H1 (cell line): ENCODE measurements around the gene IQGAP1. TPM values are rescaled to one million over a fixed set of nuclear protein-coding genes. Genes with fewer than 3 reads are reported as not detected.

Source experiments
- CEBPB ChIP-seq: IDR thresholded peaks from 2 replicates; pipeline ENCODE4 v1.6.1; 2012; ENCODE audit warnings: low read depth, low read length
- CREB1 ChIP-seq: IDR thresholded peaks from 2 replicates; pipeline ENCODE4 v1.6.1; 2012; ENCODE audit warnings: inconsistent platforms
- CTCF ChIP-seq, 3 experiments: IDR thresholded peaks; 1 replicate in 2 of 3; 2 replicates in 1 of 3; pipeline versions ENCODE4 v1.5.1 to v1.6.1; 2011; ENCODE audit warnings: low read length in 3 of 3, mild to moderate bottlenecking in 3 of 3, inconsistent platforms in 2 of 3, low read depth in 1 of 3, moderate library complexity in 1 of 3; ENCODE audit not compliant: insufficient read depth in 1 of 3; ENCODE audit errors: control extremely low read depth in 1 of 3
- NRF1 ChIP-seq: IDR thresholded peaks from 2 replicates; pipeline ENCODE4 v1.6.1; 2011; ENCODE audit warnings: mild to moderate bottlenecking, low read depth, low read length, improper control_type of control experiment
- polyA plus RNA-seq, 7 experiments: library from polyadenylated mRNA; depleted of rRNA in 3 of 7; stranded (reverse) in 5 of 7; unstranded in 2 of 7; fragments of >200 nt in 5 of 7; fragments of 200-250 nt in 2 of 7; gene quantifications; 1 replicate in 5 of 7; 2 replicates in 1 of 7; 4 replicates in 1 of 7; pipeline versions ENCODE4 v1.2.1 to v1.2.3, GENCODE V29; 2011 to 2013; ENCODE audit warnings: missing spikeins in 2 of 7, mixed read lengths in 2 of 7
- total RNA-seq: library from RNA; stranded (reverse); fragmentation: NEBNext Ultra II Directional; extraction: Animal tissue kit (Norgen Biotek cat#: 25700); gene quantifications from 2 replicates; pipeline ENCODE4 v1.2.1, GENCODE V29; 2021

Gene IQGAP1
- total and polyA plus RNA-seq, 2 of the 8 experiments (the other 6 are each of a cell fraction or from before 2014, with no cell fraction given) = 56.0 to 138 TPM

- TF ChIP-seq CTCF (IDR thresholded peaks at IDR 0.05; ENCODE audit: control extremely low read depth in 1 of 3, insufficient read depth in 1 of 3, low read depth in 1 of 3, low read length in 3 of 3) (no peak), CEBPB (no peak), NRF1 (no peak), CREB1 (no peak)
These were observed 78.0 kb downstream of the IQGAP1 start (continued) for GRCh38 chr15:90465930-90466567.
